Neural progenitor cell (in vitro differentiated cells): Measurements from ENCODE around the gene GSTT2.

Experiments used
- CTCF ChIP-seq: fragments of 200-600 bp; sonication (generic); IDR thresholded peaks from 2 replicates; pipeline ENCODE4 v1.5.1; 2017; ENCODE audit warnings: antibody characterized with exemption, mild to moderate bottlenecking
- EZH2 ChIP-seq: fragments of 200-600 bp; sonication (generic); IDR thresholded peaks from 2 replicates; pipeline ENCODE4 v1.6.1; 2017; ENCODE audit warnings: antibody characterized with exemption, mild to moderate bottlenecking, moderate library complexity
- EZH2phosphoT487 ChIP-seq: fragments of 200-600 bp; sonication (generic); IDR thresholded peaks from 2 replicates; pipeline ENCODE4 v1.6.1; 2017; ENCODE audit warnings: antibody characterized with exemption

- TF ChIP-seq CTCF (no peak), EZH2 (no peak), EZH2phosphoT487 (no peak)
These were observed 36.2 kb downstream of the GSTT2 start for GRCh38 chr22:24016156-24016555.
